ENCODE results near the gene C19orf33. TPM values are rescaled to one million over a fixed set of nuclear protein-coding genes. Genes with fewer than 3 reads are reported as not detected.
A peak's percentile ranks its signal among the peaks of the same experiment; 100 is the strongest.

Gene C19orf33
- total RNA-seq, 2 donors from 2014 or later = 0.87 TPM; not detected in 1

- Mint-ChIP-seq H3K36me3 (ENCODE audit: low read depth) (peaks cover 33% of the 10 kb centered on the region), H3K27me3 (no peaks in the 10 kb centered on the region), H3K9me3 (no peaks in the 10 kb centered on the region)
Measured at GRCh38 chr19:38290631-38291147, 13.4 kb upstream of the C19orf33 start.

DNA sequence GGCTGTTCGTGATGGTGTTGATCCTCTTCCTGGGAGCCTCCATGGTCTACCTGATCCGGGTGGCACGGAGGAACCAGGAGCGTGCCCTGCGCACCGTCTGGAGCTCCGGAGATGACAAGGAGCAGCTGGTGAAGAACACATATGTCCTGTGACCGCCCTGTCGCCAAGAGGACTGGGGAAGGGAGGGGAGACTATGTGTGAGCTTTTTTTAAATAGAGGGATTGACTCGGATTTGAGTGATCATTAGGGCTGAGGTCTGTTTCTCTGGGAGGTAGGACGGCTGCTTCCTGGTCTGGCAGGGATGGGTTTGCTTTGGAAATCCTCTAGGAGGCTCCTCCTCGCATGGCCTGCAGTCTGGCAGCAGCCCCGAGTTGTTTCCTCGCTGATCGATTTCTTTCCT lies 12.2 kb upstream of the C19orf33 start:
- Mint-ChIP-seq H3K27ac (no peak overlapping the region), H3K36me3 (ENCODE audit: low read depth) (peaks cover 25% of the 10 kb centered on the region), H3K4me1 (no peaks in the 10 kb centered on the region), H3K4me3 (no peak overlapping the region), H3K9me3 (no peaks in the 10 kb centered on the region), H3K27me3 (no peaks in the 10 kb centered on the region)
- ATAC-seq (replicated peaks) = no peak

More at GRCh38 chr19:38290631-38291147, 13.4 kb upstream of the C19orf33 start:
- Mint-ChIP-seq H3K4me3 (no peak overlapping the region), H3K27ac (no peak overlapping the region), H3K4me1 (no peaks in the 10 kb centered on the region)
- ATAC-seq (replicated peaks) = no peak

GRCh38 chr19:38293281-38293680 lies 10.8 kb upstream of the C19orf33 start:
- Mint-ChIP-seq H3K9me3 (no peaks in the 10 kb centered on the region), H3K27me3 (no peaks in the 10 kb centered on the region), H3K4me1 (no peaks in the 10 kb centered on the region), H3K4me3 (no peak overlapping the region), H3K27ac (no peak overlapping the region), H3K36me3 (ENCODE audit: low read depth) (peaks cover 25% of the 10 kb centered on the region)
- ATAC-seq (replicated peaks) = no peak

GRCh38 chr19:38294090-38294489 lies 10.0 kb upstream of the C19orf33 start:
- no peaks in the 10 kb centered on the region for H3K9me3 Mint-ChIP-seq
- H3K27me3 Mint-ChIP-seq = no peaks in the 10 kb centered on the region
- peaks cover 25% of the 10 kb centered on the region for H3K36me3 Mint-ChIP-seq (ENCODE audit: low read depth)
- H3K4me1 Mint-ChIP-seq = no peaks in the 10 kb centered on the region
- no peak for ATAC-seq (replicated peaks)
- H3K4me3 Mint-ChIP-seq = no peak overlapping the region
- peak overlapping the region; percentile 20 for H3K27ac Mint-ChIP-seq

- H3K36me3 Mint-ChIP-seq (ENCODE audit: low read depth) = no peaks in the 10 kb centered on the region
- no peak for ATAC-seq (replicated peaks)
- H3K27me3 Mint-ChIP-seq = no peaks in the 10 kb centered on the region
- no peak overlapping the region for H3K4me3 Mint-ChIP-seq
- H3K27ac Mint-ChIP-seq = no peak overlapping the region
- no peaks in the 10 kb centered on the region for H3K4me1 Mint-ChIP-seq
- H3K9me3 Mint-ChIP-seq = no peaks in the 10 kb centered on the region
Measured at GRCh38 chr19:38298821-38299680, 5.0 kb upstream of the C19orf33 start.

- Mint-ChIP-seq H3K4me1 (no peaks in the 10 kb centered on the region), H3K9me3 (no peaks in the 10 kb centered on the region), H3K4me3 (no peak overlapping the region), H3K27ac (no peak overlapping the region), H3K36me3 (ENCODE audit: low read depth) (peaks cover 18% of the 10 kb centered on the region), H3K27me3 (no peaks in the 10 kb centered on the region)
- peak; percentile 3 for ATAC-seq (replicated peaks)
Measured at GRCh38 chr19:38304352-38304865, 358 bp downstream of the C19orf33 start.

GRCh38 chr19:38304866-38305429 lies 897 bp downstream of the C19orf33 start:
- H3K4me3 Mint-ChIP-seq = no peak overlapping the region
- H3K27me3 Mint-ChIP-seq = no peaks in the 10 kb centered on the region
- peaks cover under 1% of the 10 kb centered on the region for H3K4me1 Mint-ChIP-seq
- no peaks in the 10 kb centered on the region for H3K9me3 Mint-ChIP-seq
- H3K36me3 Mint-ChIP-seq (ENCODE audit: low read depth) = peaks cover 23% of the 10 kb centered on the region
- ATAC-seq (replicated peaks) = peak; percentile 14
- no peak overlapping the region for H3K27ac Mint-ChIP-seq

GRCh38 chr19:38306236-38306635 lies 2.2 kb downstream of the C19orf33 start:
- H3K27me3 Mint-ChIP-seq = no peaks in the 10 kb centered on the region
- no peak overlapping the region for H3K27ac Mint-ChIP-seq
- peaks cover 10% of the 10 kb centered on the region for H3K4me1 Mint-ChIP-seq
- ATAC-seq (replicated peaks) = no peak
- no peaks in the 10 kb centered on the region for H3K9me3 Mint-ChIP-seq
- H3K36me3 Mint-ChIP-seq (ENCODE audit: low read depth) = peaks cover 33% of the 10 kb centered on the region
- H3K4me3 Mint-ChIP-seq = no peak overlapping the region

DNA sequence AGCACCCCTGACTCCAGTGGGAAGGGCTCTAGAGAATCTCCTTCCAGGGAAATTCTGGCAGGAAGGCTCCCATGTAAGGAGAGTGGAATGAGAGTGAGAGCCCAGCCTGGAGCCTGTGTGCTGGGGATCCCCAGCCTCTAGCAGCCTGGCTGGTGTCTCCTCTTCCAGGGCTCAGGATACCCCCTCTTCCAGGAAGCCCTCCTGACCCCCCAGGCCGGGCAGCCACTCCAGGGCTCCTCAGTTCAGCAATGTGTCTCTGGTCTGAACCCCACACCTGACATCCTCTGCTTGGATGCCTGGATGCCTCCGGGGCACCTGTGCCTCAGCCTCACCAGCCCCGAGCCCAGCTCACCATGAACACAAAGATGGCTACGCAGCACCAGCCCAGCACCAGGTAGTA lies 3.0 kb downstream of the C19orf33 start:
- no peaks in the 10 kb centered on the region for H3K27me3 Mint-ChIP-seq
- H3K4me3 Mint-ChIP-seq = no peak overlapping the region
- peaks cover 33% of the 10 kb centered on the region for H3K36me3 Mint-ChIP-seq (ENCODE audit: low read depth)
- no peaks in the 10 kb centered on the region for H3K9me3 Mint-ChIP-seq
- peaks cover 10% of the 10 kb centered on the region for H3K4me1 Mint-ChIP-seq
- H3K27ac Mint-ChIP-seq = no peak overlapping the region
- no peak for ATAC-seq (replicated peaks)

DNA sequence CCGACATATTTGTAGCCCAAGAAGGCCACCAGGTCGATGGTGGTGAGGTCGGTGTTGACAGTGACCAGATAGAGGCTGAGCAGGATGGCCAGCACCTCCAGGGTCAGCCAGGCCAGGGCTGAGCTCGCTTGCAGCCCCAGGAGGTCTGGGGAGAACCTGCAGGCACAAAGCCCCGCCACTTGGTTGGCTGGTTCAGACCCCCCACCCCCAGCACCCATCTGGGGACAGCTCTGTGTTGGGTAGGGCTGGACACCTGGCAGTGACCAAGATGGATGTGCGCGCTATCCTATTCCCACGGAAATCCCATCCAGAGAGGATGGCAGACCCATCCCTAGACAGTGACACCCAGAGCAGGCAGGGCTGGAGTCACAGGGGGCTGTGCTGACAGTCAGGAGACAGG lies 3.5 kb downstream of the C19orf33 start:
- Mint-ChIP-seq H3K27me3 (no peaks in the 10 kb centered on the region), H3K4me3 (no peak overlapping the region), H3K9me3 (no peaks in the 10 kb centered on the region), H3K4me1 (peaks cover 13% of the 10 kb centered on the region), H3K36me3 (ENCODE audit: low read depth) (peaks cover 33% of the 10 kb centered on the region), H3K27ac (no peak overlapping the region)
- ATAC-seq (replicated peaks) = no peak

DNA sequence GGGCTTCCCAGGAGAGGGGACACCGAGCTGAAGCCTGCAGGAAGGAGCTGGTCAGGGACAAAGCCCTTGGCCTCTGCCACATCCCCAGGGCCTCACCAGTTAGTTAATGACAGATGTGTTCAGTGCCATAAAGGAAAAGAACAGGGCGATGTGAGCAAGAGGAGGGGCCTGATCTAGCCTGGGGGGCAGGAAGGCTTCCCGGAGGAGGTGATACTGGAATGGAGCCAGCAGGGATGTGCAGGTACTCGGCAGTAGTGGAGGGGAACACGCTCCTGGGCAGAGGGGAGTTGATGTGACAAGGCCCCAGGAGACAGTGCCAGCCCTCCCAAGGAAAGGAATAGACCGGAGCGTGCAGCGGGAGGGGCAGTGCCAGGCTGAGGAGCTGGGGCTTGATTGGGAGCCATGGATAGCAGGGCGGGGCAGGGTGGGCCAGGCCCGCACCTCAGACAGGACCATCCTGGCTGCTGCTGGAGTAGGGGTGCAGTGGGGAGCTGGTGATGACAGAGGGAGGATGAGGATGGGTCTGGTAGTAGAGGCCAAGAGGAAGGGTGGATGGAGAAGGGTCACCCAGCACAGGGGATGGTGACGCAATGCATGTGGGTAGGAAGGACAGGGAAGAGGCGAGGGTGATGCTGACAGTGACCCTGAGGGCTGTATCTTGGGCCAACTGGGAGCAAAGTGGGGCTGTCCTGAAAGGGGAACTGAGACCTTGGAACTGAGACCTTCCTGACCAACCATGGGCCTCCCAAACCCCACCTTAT lies 4.1 kb downstream of the C19orf33 start:
- H3K4me3 Mint-ChIP-seq = no peak overlapping the region
- peaks cover 33% of the 10 kb centered on the region for H3K36me3 Mint-ChIP-seq (ENCODE audit: low read depth)
- H3K4me1 Mint-ChIP-seq = peaks cover 15% of the 10 kb centered on the region
- H3K27ac Mint-ChIP-seq = no peak overlapping the region
- no peaks in the 10 kb centered on the region for H3K9me3 Mint-ChIP-seq
- no peak for ATAC-seq (replicated peaks)
- no peaks in the 10 kb centered on the region for H3K27me3 Mint-ChIP-seq

GRCh38 chr19:38308926-38309614 lies 5.0 kb downstream of the C19orf33 start:
- Mint-ChIP-seq H3K4me3 (no peak overlapping the region), H3K36me3 (ENCODE audit: low read depth) (peaks cover 33% of the 10 kb centered on the region), H3K27me3 (no peaks in the 10 kb centered on the region), H3K27ac (no peak overlapping the region), H3K4me1 (peaks cover 15% of the 10 kb centered on the region), H3K9me3 (no peaks in the 10 kb centered on the region)
- ATAC-seq (replicated peaks) = no peak

- Mint-ChIP-seq H3K4me1 (peaks cover 15% of the 10 kb centered on the region), H3K9me3 (no peaks in the 10 kb centered on the region), H3K27ac (no peak overlapping the region)
Measured at GRCh38 chr19:38309615-38310278, 5.7 kb downstream of the C19orf33 start.

More at GRCh38 chr19:38309615-38310278, 5.7 kb downstream of the C19orf33 start:
- Mint-ChIP-seq H3K4me3 (no peak overlapping the region), H3K36me3 (ENCODE audit: low read depth) (peaks cover 33% of the 10 kb centered on the region), H3K27me3 (no peaks in the 10 kb centered on the region)
- ATAC-seq (replicated peaks) = no peak
